Esophagus mucosa (tissue), 1 donor: Measurements from ENCODE around the gene TMEM150B. TPM values are rescaled to one million over a fixed set of nuclear protein-coding genes. Genes with fewer than 3 reads are reported as not detected.

Source experiments
- ATAC-seq: fragments of 200-7000 bp; cut with Tn5 transposase; one replicate; pipeline ENCODE4 v1.9.1; 2020
- total RNA-seq: library from RNA; stranded (reverse); gene quantifications from one replicate; pipeline ENCODE4 v1.2.4, GENCODE V29; 2023
- donor health status: DM: yes; HTN: yes; CAD: no.

The TMEM150B gene, protein sequence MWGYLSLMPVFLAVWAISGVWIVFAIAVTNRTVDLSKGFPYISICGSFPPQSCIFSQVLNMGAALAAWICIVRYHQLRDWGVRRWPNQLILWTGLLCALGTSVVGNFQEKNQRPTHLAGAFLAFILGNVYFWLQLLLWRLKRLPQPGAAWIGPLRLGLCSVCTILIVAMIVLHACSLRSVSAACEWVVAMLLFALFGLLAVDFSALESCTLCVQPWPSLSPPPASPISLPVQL
- not detected for total RNA-seq

DNA sequence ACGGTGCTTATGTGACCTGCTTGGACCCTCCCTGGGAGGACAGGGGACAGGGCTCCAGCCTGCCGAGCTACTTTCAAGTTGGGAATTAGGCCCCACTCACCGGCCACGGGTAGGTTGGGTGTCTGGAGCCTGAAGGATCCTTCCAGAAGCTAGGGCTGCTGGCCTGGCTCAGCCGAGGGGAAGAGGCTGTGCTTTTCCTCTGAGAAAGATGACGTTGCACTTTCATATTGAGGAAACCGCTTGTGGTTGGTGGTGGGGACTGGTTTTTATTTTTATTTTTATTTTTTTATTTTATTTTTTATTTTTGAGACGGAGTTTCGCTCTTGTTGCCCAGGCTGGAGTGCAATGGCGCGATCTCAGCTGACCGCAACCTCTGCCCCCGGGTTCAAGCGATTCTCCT is at the start of gene TMEM150B:
Gene TMEM150B, minus strand, starts transcription at position 170 of the 400 bp plus-strand sequence. CDS start 4,305 bp downstream, outside the sequence.
- no peak for ATAC-seq

DNA sequence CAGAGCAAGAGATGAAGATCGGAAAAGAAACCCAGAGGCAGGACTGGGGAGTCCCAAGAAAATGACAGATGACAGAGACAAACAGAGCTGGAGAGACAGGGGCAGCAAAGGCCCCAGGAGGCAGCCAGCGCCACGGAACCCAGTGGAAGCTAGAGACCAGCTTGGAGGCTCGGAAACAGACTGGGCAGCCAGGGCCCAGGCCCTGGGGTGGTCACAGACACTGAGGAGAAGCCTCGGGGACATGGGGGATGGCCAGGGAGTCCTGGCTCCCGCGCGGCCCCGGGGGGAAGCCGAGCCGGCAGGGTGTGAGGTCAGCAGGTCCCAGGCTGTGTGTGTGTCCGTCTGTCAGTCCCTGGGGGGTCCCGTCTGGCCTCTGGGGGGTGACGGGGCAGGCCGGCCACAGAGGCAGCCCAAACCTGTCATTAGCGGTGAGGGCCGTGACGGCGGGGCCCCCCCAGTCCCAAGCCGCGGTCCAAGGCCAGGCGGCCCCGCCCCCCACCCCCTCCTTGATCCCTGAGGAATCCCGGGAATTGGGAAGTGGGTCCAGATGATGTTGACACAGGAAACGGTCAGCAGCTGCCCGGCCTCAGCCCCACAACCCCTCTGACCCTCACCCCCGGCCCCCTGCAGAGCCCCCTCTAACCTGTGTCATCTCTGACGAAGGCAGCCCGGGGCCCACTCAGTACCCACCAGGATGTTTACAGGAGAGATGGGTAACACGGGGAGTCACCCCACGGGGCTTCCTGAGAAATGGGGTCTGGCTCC is 49.0 kb upstream of the TMEM150B start:
- no peak for ATAC-seq

DNA sequence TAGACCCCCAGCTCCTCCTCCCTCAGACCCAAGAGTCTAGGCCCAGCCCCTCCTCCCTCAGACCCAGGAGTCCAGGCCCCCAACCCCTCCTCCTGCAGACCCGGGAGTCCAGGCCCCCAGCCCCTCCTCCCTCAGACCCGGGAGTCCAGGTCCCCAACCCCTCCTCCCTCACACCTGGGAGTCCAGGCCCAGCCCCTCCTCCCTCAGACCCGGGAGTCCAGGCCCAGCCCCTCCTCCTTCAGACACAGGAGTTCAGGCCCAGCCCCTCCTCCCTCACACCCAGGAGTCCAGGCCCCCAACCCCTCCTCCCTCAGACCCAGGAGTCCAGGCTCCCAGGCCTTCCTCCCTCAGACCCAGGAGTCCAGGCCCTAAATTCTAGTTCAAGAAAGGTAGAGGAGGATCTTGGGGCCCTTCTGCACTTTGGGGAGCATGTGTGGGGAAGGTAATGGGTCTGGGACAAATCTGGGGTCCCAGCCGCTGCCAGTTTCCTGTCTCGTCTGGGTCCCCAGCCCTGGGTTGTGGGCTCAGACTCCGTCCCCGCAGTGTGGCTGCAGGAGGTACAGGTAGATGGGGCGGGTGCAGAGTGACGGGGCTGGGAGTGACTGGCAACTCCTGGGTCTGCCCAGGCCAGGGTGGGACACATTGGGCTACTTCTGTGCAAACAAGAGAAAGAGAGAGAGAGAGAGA is 48.3 kb upstream of the TMEM150B start:
- peak; percentile 16 for ATAC-seq

DNA sequence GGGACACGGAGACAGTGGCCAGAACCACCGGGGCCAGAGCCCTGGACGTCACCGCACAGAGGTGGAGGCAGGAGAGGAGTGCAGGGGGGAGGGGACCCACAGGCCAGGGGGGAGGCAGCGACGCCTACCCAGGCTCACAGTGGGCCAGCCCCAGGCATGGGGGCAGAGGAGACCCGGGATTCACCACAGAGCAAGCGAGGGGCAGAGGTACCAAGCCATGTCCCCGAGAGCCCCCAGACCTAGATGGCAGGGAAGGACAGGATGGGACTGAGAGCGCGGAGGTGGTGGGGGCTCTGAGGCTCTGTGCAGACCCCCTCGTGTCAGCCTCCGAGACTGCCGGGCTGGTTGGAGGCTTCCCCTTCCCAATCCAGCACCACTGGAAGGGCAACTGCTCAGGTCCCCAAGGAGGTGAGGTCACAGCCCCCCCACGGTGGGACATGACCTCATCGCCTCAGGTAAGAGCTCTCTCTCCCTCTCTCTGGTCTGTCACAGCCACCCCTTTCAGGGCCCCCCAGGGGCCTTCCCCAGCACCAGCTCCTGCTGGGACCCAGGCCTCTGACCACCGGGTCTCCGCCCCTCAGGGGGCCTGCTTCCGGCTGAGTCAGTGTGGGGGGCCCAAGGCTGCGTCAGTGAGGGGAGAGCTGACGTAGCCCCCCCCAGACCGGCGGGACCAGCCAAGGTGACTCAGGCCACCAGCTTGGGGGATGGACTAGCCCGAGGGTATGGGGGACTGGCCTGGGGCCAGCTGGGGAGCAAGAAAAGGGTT is 47.4 kb upstream of the TMEM150B start:
- ATAC-seq: no peak

DNA sequence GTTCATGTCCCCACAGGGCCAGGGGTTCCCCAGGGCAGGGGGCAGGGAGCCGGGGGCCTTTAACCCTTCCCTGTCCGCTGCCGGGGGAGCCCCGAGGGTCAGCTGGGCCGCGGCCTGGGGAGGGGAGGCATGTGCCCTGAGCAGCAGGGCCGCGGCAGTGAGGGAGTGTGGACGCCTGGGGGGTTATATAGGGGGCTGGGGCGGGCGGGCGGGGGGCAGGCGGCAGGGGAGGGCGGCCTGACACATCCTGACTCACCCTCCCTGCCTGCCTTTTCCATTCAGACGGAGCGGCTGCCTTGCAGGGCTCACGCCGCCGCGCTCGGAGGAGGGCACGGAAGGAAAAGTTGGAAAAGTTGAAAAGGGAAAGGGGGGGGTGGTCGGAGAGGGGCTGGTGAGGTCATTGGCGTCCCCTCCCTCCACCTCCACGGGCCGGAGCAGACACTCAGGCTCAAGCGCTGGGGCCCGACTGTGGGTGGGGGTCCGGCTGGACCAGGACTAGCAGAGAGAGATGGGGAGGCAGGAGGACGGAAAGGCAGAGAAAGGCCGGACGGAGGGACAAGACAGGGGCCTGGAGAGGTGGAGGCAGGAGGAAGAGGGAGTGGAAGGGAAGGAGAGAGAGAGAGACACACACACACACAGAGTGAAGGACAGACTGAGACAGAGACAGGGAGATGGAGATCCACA is 45.3 kb upstream of the TMEM150B start, which contains the start of gene IL11:
Gene IL11, minus strand, starts transcription at position 159 of the 684 bp plus-strand sequence. Its CDS starts 153 bp downstream, at position 6.
- no peak for ATAC-seq

DNA sequence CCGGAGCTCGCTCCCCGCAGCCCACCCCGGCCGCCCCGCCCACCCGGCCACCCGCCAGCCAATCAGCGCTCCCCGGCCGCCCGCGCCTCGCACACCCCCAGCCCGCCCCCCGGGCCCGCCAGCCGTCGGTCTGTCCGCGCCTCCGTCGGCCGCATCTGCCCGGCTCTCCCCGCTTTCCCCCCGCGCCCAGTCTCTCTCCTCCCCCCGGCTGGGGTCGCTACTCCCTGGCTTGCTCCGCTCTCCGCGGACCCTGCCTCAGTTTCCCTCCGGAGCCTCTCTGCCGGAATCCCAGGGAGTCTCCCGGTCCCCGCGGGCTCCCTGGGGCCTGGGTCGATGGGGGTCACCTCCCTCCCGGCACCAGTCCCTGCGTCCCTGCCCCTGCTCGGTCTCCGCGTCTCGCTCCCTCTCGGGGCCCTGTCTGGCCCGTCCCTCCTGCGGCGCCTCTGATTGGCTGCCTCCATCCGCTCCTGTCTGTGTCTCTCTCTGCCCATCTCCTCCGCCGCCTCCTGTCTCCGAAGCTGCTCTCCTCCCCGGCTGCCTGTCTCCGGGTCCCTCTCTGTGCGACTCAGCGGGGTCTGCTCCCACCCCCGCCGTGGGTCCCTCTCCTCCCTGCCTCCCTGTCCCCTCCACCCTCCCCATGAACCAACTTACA is 44.6 kb upstream of the TMEM150B start:
- ATAC-seq: peak; percentile 2

DNA sequence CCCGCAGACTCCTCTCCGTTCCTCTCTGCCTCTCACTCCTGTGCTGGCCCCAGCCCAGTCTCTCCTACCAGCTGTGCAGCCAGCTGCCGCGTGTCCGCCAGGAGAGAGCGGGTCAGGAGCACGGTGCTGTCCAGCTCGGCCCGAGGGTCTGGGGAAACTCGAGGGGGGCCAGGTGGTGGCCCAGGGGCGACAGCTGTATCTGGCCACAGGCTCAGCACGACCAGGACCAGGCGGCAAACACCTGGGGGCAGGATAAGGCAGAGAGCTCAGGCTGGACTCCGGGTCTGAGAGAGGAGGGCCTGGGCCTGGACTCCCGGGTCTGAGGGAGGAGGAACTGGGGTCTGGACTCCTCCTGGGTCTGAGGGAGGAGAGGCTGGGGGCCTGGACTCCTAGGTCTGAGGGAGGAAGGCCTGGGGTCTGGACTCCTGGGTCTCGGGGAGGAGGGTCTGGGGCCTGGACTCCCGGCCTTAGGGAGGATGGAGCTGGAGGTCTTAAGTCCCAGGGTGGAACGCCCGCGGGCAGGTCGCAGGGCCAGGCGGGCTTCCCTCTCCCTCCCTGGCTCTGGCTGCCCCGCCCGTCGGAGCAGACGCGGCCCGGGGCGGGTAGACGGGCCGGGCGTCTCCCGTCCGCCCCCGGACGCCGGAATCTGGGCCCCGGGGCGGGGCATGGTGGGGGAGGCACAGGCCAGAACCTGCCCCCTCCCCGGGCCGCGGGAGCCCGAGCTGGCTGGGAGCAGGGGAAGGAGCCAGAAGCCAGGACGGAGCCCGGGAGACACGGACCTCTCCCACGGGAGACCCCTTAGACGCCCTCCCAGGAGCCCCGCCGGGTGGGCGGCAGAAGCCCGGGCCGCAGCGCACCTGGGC is 43.8 kb upstream of the TMEM150B start:
- ATAC-seq: peak; percentile 31

DNA sequence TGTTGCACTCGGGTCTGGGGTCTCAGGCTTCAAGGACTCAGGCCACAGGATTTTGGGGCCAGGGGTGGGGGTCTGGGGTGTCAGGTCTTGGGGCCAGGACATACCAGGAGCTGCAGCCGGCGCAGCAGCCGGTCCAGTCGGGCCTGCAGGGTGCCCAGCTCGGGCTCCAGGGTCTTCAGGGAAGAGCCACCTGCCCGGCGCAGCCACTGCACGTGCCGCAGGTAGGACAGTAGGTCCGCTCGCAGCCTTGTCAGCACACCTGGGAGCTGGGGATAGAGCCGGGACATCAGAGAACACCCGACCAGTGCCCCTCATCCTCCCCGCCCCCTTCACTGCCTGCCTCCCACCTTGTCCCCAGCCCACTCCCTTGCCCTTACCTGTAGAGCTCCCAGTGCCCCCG is 43.0 kb upstream of the TMEM150B start:
- no peak for ATAC-seq

DNA sequence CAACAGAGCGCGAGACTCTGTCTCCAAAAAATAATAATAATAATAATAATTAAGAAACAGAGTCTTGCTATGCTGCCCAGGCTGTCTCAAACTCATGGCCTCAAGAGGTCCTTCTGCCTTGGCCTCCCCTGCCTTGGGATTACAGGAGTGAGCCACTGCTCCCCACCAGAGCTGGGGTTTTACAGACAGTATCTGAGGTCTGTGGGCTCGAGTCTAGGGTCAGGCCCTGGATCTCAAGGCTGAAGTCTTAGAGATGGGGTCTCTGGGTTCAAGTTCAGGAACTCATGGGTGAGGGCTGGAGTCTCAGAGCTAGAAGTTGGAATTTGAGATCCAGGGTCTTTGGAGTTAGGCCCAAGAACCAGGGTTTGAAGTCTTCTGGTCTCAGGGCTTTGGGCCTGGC is 41.6 kb upstream of the TMEM150B start:
- ATAC-seq: no peak

DNA sequence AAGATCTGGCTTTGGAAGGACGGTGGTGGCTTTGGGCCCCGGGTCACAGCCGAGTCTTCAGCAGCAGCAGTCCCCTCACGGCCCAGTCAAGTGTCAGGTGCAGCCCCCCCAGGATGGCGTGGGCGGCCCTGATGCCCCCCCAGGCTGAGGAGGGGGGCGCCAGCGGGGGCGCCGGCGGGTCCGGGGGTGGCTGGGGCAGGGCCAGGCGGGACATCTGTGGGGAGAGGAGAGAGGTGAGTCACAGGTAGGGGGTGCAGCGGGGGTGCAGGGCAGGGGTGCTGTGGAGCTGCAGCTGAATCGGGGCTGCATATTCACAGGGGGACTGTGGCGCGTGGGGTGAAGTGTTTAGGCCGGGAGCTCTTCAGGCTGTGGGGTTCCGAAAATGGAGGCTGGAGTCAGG is 40.8 kb upstream of the TMEM150B start:
- no peak for ATAC-seq

DNA sequence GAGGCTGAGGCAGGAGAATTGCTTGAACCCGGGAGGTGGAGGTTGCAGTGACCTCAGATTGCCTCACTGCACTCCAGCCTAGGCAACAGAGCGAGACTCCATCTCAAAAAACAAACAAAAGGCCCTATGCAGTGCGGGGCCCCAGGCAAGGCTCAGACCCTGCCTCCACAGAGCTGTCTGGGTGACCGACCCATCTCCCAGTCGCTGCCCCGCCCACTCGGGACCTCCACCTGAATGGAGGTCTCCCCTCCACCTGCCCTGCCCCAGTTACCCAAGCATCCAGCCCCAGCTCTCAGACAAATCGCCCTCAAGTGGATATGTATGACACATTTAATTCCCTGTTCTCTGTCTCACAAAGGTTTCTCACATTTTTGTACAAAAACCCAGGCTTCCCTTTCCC is 40.1 kb upstream of the TMEM150B start:
- no peak for ATAC-seq

DNA sequence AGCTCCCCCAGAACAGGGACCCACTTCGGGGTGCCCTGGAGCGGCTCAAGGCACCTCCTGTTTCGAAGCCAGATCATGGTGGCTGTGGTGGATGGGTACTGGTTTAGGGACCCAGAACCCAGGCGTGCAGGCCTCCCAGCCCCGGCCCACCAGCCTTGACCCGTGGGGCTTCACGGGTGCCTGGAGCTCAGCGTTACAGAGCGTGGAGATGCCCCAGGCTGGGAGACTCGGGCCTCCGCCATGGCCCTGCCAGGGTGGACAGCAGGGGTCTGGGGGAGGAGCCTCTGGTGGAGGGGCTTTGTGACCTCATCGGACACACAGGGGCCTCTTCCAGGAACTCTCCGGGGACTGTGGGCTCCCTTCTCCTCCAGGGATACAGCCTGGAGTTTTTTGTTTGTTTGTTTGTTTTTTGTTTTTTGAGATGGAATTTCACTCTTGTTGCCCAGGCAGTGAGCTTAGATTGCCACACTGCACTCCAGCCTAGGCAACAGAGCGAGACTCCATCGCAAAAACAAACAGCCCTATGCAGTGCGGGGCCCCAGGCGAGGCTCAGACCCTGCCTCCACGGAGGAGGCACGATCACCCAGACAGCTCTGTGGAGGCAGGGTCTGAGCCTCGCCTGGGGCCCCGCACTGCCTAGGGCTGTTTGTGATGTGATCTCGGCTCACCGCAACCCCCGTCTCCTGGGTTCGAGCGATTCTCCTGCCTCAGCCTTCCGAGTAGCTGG is 38.0 kb upstream of the TMEM150B start, which contains the start of gene GARIN5B:
Gene GARIN5B, minus strand, starts transcription at position 271 of the 727 bp plus-strand sequence. Its CDS starts 194 bp downstream, at position 77.
- ATAC-seq: no peak

DNA sequence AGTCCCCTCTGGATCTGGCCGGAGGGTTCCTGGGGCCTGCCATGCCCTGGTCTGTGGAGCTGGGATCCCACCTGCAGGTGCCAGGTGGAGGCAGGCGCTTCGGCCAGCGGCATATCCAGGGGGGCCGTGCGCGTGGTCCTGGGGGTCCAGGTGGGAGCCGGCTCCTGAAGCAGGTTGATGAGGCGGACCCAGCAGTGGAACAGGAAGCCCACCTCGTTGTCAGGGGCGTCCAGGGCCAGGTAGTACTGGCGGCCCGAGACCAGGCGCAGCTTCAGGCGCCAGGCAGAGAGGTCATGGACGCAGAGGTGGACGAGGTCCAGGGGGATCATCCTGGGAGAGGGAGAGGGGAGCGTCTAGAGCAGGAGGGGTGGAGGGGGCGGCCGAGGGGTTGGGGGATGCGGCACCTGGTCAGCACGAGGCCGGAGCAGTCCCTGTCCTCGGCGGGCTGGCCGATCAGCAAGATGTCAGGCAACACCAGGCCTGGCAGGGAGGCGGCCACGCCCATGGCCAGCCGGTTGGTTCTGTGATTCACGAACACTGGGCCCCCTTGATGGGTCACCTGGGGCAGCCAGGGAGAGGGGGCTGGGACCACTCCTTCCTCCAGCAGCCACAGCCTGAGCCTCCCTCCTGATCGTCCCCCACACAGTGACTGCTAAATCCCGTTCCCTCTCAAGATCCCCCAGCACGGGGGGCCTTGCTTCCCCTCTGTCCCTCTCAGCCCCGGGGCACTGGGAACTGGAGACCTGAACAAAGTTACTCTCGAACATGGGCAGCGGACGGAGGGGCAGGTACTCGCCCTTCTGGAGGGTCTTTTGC is 37.2 kb upstream of the TMEM150B start:
- no peak for ATAC-seq

DNA sequence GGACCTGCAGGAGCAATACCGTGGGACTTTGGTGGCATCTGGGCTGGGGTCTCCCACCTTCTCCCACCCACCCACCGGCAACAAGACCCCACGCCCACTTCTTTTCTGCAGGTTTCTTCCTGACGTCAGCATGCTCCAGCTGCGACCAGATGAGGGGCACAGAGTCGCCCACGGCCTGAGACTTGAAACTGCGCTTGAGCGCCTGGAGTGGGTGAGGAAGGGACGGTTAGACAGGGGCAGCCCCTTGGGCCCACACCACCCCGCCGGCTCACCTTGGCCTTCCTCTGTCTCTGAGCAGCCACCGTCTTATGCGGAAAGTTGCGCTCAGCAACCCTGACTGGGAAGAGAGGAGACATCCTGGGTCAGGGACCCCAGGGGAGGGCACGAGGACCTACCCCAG is 35.8 kb upstream of the TMEM150B start:
- no peak for ATAC-seq

DNA sequence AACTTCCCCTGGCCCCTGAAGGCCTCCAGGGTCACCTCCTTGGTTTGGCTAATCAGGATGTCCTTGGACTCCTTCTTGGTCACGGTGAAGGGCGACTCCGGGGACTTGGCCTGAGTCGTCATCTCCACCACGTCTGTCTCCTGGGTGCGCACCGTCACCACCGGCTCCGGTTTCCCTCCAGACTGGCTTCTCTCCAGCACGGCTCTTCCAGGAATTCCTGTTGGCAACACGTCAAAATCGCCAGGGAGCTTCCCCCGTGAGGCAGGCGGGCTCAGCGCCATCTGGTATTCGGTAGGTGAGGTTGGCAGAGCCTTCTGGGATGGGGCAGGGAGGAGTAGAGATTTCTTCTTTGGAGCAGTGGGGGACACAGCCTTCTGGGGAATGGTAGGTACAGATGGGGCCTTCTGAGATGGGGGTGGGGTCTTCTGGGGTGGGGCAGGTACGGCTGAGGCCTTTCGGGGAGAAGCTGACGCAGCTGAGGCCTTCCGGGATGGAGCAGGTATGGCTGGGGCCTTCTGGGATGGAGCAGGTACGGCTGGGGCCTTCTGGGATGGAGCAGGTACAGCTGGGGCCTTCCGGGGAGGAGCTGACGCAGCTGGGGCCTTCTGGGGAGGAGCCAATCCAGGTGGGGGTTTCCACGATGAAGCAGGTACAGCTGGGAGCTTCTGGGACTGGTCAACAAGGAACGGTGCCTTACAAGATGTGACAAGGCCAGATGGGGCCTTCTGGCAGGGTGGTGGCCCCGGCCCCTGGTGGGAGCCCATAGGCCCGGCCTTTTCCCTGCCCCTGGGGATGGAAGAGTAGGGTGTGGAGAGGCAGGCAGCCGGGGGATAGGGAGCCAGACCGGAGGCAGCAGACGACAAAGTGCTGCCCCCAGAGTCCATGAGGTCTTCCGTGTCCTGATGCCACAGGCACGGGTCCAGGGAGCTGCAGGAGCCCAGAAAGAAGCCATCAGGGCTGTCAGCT is 34.1 kb upstream of the TMEM150B start:
- no peak for ATAC-seq

DNA sequence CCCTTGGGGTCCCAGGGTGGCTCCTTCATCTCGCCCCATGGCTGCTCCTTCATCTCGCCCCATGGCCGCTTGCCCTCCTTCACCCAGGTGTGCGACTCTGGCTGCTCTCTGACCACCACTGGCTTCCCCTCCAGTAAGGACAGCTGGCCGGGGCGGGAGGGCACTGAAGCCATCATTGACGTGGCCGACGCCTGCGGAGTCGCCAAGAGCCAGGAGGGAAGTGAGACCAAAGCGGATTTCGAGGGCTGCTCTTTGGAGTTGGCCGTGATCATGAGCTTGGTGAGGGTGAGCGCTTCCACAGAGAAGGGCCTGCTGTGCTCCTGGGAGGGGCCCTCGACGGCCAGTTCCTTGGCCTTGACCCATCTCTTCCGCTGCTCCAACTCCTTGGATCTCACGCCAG is 33.4 kb upstream of the TMEM150B start:
- no peak for ATAC-seq

DNA sequence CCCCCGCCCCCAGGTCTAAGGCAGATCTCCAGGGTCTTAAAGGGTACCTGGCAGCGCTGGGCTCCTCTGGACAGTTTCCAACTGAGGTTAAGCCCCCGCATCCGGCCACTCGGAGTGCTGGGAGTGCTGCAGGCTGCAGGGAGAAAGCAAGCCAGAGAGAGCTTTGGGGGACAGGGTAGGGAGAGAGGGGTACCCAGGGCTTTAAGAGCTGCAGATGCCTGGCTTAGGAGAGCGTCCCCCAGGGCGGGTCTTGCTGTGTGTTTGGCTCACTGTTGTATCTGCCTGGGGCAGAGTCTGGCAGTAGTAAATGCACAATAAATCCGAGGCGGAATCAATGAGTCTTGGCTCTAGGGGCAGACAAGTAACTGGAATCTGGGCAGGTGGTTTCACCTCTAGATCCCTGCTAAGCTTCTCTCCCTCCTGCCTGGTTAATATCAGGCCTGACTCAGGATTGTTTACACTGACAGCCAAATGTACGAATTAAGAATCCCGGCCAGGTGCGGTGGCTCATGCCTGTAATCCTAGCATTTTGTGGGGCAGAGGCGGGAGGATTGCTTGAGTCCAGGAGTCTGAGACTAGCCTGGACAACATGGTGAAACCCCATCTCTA is 30.2 kb upstream of the TMEM150B start:
- ATAC-seq: peak; percentile 52
